Neural progenitor cell (in vitro differentiated cells): ENCODE results near the gene H6PD.

ENCODE experiments used
- EZH2 ChIP-seq: fragments of 200-600 bp; sonication (generic); IDR thresholded peaks from 2 replicates; pipeline ENCODE4 v1.6.1; 2017; ENCODE audit warnings: antibody characterized with exemption, mild to moderate bottlenecking, moderate library complexity
- TF ChIP-seq, protein P1 (sequence below): fragments of 200-600 bp; sonication (generic); IDR thresholded peaks from 2 replicates; pipeline ENCODE4 v1.5.1; 2017; ENCODE audit warnings: antibody characterized with exemption, mild to moderate bottlenecking

DNA sequence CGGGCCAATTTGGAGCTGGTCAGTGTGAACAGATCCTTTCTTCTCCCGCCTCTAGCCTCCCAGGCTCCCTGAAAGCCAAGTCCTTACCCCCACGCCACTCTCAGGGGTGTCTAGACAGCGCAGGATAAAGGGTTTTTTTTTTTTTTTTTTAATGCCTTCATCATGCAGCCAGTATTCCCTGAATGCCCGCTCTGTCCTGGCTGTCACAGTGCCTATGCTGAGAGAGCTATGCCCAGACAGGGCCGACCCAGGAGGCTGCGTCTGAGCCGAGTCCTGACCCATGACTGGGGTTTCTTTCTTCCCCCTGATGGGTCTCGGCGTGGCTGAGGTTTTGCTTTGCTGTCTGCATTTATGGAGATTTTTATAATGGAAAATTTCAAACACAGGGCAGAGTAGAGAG is 76.5 kb downstream of the H6PD start:
- TF ChIP-seq, protein P1, sequence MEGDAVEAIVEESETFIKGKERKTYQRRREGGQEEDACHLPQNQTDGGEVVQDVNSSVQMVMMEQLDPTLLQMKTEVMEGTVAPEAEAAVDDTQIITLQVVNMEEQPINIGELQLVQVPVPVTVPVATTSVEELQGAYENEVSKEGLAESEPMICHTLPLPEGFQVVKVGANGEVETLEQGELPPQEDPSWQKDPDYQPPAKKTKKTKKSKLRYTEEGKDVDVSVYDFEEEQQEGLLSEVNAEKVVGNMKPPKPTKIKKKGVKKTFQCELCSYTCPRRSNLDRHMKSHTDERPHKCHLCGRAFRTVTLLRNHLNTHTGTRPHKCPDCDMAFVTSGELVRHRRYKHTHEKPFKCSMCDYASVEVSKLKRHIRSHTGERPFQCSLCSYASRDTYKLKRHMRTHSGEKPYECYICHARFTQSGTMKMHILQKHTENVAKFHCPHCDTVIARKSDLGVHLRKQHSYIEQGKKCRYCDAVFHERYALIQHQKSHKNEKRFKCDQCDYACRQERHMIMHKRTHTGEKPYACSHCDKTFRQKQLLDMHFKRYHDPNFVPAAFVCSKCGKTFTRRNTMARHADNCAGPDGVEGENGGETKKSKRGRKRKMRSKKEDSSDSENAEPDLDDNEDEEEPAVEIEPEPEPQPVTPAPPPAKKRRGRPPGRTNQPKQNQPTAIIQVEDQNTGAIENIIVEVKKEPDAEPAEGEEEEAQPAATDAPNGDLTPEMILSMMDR = no peak
- no peak for TF ChIP-seq EZH2
